Kidney (tissue), 14 donors: Measurements from ENCODE around the gene RIPPLY3. TPM values are rescaled to one million over a fixed set of nuclear protein-coding genes. Genes with fewer than 3 reads are reported as not detected.
A peak's percentile ranks its signal among the peaks of the same experiment; 100 is the strongest.

Experiments
- DNase-seq, 5 donors: peaks; one replicate each; pipeline ENCODE4 v3.0.0-alpha.2; 2013 to 2020
- FAIRE-seq: peaks from 2 replicates; lab custom pipeline; 2012; peaks lifted over from hg19 to GRCh38; lab: Jason Lieb, UNC
- H3K27ac ChIP-seq, 2 donors: one replicate each; pipeline ENCODE4 v1.7.0; 2013; ENCODE audit warnings: low read depth in 2 of 2, low read length in 2 of 2, inconsistent platforms in 1 of 2
- H3K27me3 ChIP-seq: one replicate; pipeline ENCODE4 v1.7.1; 2013; ENCODE audit warnings: low read length, inconsistent platforms; ENCODE audit not compliant: control insufficient read depth, insufficient read depth
- H3K36me3 ChIP-seq, 3 donors: one replicate each; pipeline versions ENCODE4 v1.7.0 to v1.7.1; 2013; ENCODE audit warnings: low read length in 3 of 3, control low read depth in 1 of 3, inconsistent platforms in 1 of 3; ENCODE audit not compliant: insufficient read depth in 3 of 3, control insufficient read depth in 2 of 3
- H3K4me1 ChIP-seq, 3 donors: one replicate each; pipeline versions ENCODE4 v1.7.0 to v1.7.1; 2013; ENCODE audit warnings: low read length in 3 of 3, inconsistent platforms in 1 of 3, low read depth in 1 of 3; ENCODE audit not compliant: control insufficient read depth in 2 of 3, insufficient read depth in 2 of 3
- H3K4me3 ChIP-seq, 3 donors: one replicate each; pipeline versions ENCODE4 v1.7.0 to v1.8.1; 2013; ENCODE audit warnings: low read length in 3 of 3, control low read depth in 1 of 3, inconsistent platforms in 1 of 3
- H3K9ac ChIP-seq, 3 donors: one replicate each; pipeline versions ENCODE4 v1.7.0 to v1.7.1; 2013; ENCODE audit warnings: low read length in 3 of 3, control low read depth in 1 of 3, inconsistent platforms in 1 of 3
- H3K9me3 ChIP-seq, 3 donors: one replicate each; pipeline versions ENCODE4 v1.7.0 to v1.7.1; 2013; ENCODE audit warnings: low read length in 3 of 3, control low read depth in 1 of 3, inconsistent platforms in 1 of 3; ENCODE audit not compliant: control insufficient read depth in 2 of 3, insufficient read depth in 1 of 3
- intact Hi-C: fragments of 100-400 bp; cut with DNase I; formaldehyde crosslinking; loops from one replicate; pipeline ENCODE4 v1.11.1; 2022
- polyA plus RNA-seq: library from polyadenylated mRNA; stranded (reverse); fragments of 350-450 nt; fragmentation: Illumina TruSeq; extraction: RNeasy Lipid Tissue Mini Kit (QIAGEN cat#74804); gene quantifications from one replicate; pipeline ENCODE4 v1.2.3, GENCODE V29; 2014; ENCODE audit warnings: low read depth, low replicate concordance; ENCODE audit not compliant: insufficient read depth
- total RNA-seq: library from RNA; stranded (reverse); fragmentation: NEBNext Ultra II Directional; extraction: Animal tissue kit (Norgen Biotek cat#: 25700); gene quantifications from one replicate; pipeline ENCODE4 v1.2.1, GENCODE V29; 2021
- TF ChIP-seq, protein P1 (sequence below): IDR thresholded peaks from 3 replicates; pipeline ENCODE4 v1.5.1; 2012; ENCODE audit warnings: mild to moderate bottlenecking, moderate library complexity, borderline replicate concordance; ENCODE audit not compliant: insufficient read depth; ENCODE audit errors: extremely low read depth
- donor health status: control.
- donor health status: control.
- donor health status: control.
- donor health status: control.
- donor health status: control.
- donor health status: DM: yes; HTN: yes; CAD: no.
- donor health status: Normal renal cell carcinoma (clear cell type).

The RIPPLY3 gene
- total and polyA plus RNA-seq, 2 donors from 2014 or later, result 0.26 to 0.31 TPM

DNA sequence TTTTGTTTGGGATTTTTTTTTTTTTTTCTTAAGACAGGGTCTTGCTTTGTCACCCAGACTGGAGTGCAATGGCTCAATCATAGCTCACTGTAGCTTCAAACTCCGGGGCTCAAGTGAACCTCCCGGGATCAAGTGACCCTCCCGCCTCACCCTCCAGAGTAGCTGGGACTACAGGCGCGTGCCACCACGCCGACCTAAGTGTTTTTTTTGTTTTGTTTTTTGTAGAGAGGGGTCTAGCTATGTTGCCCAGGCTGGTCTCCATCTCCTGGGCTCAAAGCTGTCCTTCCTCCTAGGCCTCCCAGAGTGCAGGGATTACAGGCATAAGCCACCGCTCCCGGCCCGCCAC lies 40.8 kb upstream of the RIPPLY3 start:
- Histone ChIP-seq H3K27ac (peak overlapping the region; percentile 37 to 51), H3K4me3 (peak overlapping the region; percentile 32 to 76 (median 65)), H3K9me3 (no peaks in the 10 kb centered on the region), H3K4me1 (peaks cover 0 to 2% (median 0%) of the 10 kb centered on the region in 3 donors), H3K36me3 (peaks cover 0 to 3% (median 0%) of the 10 kb centered on the region in 3 donors), H3K27me3 (no peaks in the 10 kb centered on the region), H3K9ac (peak overlapping the region in 2 of 3 donors; percentile 54 to 61)
- TF ChIP-seq, protein P1, sequence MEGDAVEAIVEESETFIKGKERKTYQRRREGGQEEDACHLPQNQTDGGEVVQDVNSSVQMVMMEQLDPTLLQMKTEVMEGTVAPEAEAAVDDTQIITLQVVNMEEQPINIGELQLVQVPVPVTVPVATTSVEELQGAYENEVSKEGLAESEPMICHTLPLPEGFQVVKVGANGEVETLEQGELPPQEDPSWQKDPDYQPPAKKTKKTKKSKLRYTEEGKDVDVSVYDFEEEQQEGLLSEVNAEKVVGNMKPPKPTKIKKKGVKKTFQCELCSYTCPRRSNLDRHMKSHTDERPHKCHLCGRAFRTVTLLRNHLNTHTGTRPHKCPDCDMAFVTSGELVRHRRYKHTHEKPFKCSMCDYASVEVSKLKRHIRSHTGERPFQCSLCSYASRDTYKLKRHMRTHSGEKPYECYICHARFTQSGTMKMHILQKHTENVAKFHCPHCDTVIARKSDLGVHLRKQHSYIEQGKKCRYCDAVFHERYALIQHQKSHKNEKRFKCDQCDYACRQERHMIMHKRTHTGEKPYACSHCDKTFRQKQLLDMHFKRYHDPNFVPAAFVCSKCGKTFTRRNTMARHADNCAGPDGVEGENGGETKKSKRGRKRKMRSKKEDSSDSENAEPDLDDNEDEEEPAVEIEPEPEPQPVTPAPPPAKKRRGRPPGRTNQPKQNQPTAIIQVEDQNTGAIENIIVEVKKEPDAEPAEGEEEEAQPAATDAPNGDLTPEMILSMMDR, result no peak
- FAIRE-seq (no peak), DNase-seq (no peak)
- intact Hi-C loops, result no loop called here

DNA sequence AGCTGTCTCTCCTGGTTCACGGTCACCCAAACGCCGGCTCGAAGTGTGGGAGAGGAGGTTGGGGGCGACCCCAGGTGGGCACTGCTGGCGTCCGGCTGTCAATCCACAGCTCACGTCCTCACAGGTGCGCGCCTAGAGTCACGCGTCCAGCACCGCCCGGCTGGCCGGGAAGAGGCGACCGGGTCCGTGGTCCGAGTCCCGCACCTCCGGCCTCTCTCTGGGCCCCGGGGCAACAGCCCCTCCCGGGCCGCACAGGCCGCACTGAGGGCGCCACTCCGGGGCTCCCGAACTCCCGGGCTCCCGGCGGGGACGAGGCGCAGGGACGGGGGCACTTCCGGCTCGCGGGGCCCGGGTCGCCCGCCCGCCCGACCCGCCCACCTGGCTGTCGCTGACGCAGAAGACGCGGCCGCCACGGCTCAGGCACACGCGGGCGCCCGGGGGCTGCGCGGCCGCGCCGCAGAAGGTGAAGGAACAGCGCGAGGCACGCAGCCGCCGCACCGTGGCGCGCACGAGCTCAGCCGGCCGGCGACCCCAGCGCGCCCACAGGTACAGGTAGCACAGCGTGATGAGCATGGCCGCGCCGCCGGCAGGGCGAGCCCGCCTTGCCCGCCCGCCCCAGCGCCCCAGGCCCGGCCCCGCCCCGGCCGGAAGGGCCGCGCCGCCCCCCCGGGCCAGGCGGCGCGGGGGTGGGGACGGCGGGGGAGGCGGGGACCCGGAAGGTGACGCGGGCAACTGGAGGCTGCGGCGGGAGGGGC lies 40.3 kb upstream of the RIPPLY3 start, which contains the start of gene HLCS:
Gene HLCS, minus strand, starts transcription at position 604 of the 755 bp plus-strand sequence. Its CDS starts 31 bp downstream, at position 573.
- Histone ChIP-seq H3K9me3 (no peaks in the 10 kb centered on the region), H3K4me3 (peak within 1 kb of the TSS; percentile 32 to 76 (median 65)), H3K27me3 (no peaks in the 10 kb centered on the region), H3K27ac (peak within 1 kb of the TSS; percentile 51 to 69), H3K4me1 (peaks cover 0 to 2% (median 0%) of the 10 kb centered on the region in 3 donors), H3K36me3 (peaks cover 0 to under 1% (median 0%) of the 10 kb centered on the region in 3 donors), H3K9ac (peak within 1 kb of the TSS in 2 of 3 donors; percentile 54 to 61)
- TF ChIP-seq, protein P1, result peak; percentile 17
- intact Hi-C loops, result no loop called here
- FAIRE-seq, result no peak
- DNase-seq, result peak; percentile 70 to 88 (median 85)

DNA sequence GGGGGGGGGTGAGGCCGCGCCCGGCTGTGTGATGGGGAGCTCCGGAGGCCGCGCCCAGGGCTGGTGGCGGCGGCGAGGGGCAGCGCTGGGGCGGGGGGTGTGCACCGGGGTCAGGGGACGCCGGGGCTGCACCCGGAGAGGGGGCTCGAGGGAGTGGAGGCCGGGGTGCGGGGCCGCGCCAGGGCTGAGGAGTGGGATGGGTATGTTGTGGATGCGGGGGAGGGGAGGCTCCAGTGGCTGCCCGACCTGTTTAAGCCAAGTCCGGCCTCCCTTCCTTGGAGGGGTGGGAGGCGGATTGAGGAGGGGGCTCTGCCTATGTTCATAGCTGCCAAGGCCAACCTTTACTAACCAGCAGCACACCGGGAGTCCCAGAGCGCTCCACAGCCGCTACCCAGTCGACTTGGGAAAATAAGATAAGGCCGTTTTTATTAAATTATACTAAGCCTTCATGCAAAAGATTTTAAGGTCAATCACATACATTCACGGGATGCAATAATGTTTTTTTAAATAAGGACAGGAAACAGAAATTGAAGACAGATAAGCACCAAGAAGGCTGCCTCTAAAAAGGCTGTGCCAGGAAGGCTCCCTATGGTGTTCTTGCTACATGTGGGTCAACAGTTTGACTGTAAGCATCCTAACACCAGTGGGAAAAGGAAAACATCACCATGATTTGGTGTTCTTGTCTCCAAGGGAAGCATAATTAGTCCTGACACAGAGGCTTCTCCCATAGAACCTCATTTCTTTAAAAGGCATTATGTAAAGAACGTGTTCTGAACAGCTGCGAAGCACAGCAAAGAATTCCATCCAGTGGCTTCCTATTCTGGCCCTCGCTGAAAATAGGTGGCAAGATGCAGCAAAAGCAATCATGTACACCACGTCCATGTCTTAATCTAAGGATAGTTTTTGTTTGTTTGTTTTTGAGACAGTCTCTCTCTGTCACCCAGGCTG lies 39.4 kb upstream of the RIPPLY3 start:
- Histone ChIP-seq H3K9me3 (no peaks in the 10 kb centered on the region), H3K4me3 (peak overlapping the region in 2 of 3 donors; percentile 48 to 61), H3K27me3 (no peaks in the 10 kb centered on the region), H3K9ac (peak overlapping the region in 1 of 3 donors; percentile 61), H3K27ac (peak overlapping the region; percentile 16 to 69), H3K36me3 (no peaks in the 10 kb centered on the region), H3K4me1 (peaks cover 0 to 2% (median 0%) of the 10 kb centered on the region in 3 donors)
- intact Hi-C loops, result no loop called here
- FAIRE-seq (no peak), DNase-seq (peak in 4 of 5 donors; percentile 55 to 88 (median 65))
- TF ChIP-seq, protein P1, result no peak
